Placental pericyte (primary cell): ENCODE results near the gene GLOD5. TPM values are rescaled to one million over a fixed set of nuclear protein-coding genes. Genes with fewer than 3 reads are reported as not detected.

Experiments used
- small RNA-seq: library from RNA; depleted of rRNA; stranded (forward); fragments of <200 nt; gene quantifications from one replicate; pipeline ENCODE3, GENCODE V24; 2012; ENCODE audit warnings: low replicate concordance
- total RNA-seq: library from RNA; depleted of rRNA; stranded (reverse); fragments of >200 nt; gene quantifications from 2 replicates; pipeline ENCODE4 v1.2.3, GENCODE V29; 2012

Gene GLOD5
- total RNA-seq: not detected in 2 replicates

GRCh38 chrX:48761674-48762471, at the start of gene GLOD5:
GLOD5 (plus strand) TSS chrX:48761747; CDS start chrX:48761791, 44 bp downstream.

GRCh38 chrX:48786341-48786800, 24.8 kb downstream of the GLOD5 start, which contains the start of gene GATA1:
GATA1 (plus strand) TSS chrX:48786590; CDS start chrX:48791110, 4,520 bp downstream.

GRCh38 chrX:48801280-48802088, 39.9 kb downstream of the GLOD5 start, which contains the start of gene HDAC6:
HDAC6 (plus strand) TSS chrX:48802067; CDS start chrX:48802693, 626 bp downstream.

Small RNAs within 50 kb of the gene (small RNA-seq; reads per million reads assigned to genes)
- not detected for gene RNU6-1056P
- gene RNU6-29P: 0.13 reads per million

Other genes starting within 250 kb of the GLOD5 start
- gene EBP, start 239.9 kb upstream of the GLOD5 start, total RNA-seq: 119 and 127 TPM in 2 replicates
- gene TBC1D25, start 222.0 kb upstream of the GLOD5 start, total RNA-seq: 11.8 and 12.6 TPM in 2 replicates
- gene RBM3, start 187.3 kb upstream of the GLOD5 start, total RNA-seq: 367 and 438 TPM in 2 replicates
- gene WDR13, start 164.3 kb upstream of the GLOD5 start, total RNA-seq: 88.8 and 132 TPM in 2 replicates
- 0.14 TPM in 1 of 2 replicates, not detected in the other for gene WAS, start 77.9 kb upstream of the GLOD5 start, total RNA-seq
- 4.2 and 20.0 TPM in 2 replicates for gene SUV39H1, start 65.0 kb upstream of the GLOD5 start, total RNA-seq
- not detected in 2 replicates for gene GATA1, start 24.8 kb downstream of the GLOD5 start, total RNA-seq
- gene HDAC6, start 40.3 kb downstream of the GLOD5 start, total RNA-seq: 28.0 and 37.2 TPM in 2 replicates
- 0.22 TPM in 1 of 2 replicates, not detected in the other for gene ERAS, start 64.8 kb downstream of the GLOD5 start, total RNA-seq
- gene PCSK1N, start 73.9 kb downstream of the GLOD5 start, total RNA-seq: not detected in 2 replicates
- gene TIMM17B, start 136.0 kb downstream of the GLOD5 start, total RNA-seq: 35.5 and 42.0 TPM in 2 replicates
- gene PQBP1, start 136.2 kb downstream of the GLOD5 start, total RNA-seq: 56.7 and 94.3 TPM in 2 replicates
- 23.9 and 26.1 TPM in 2 replicates for gene SLC35A2, start 149.9 kb downstream of the GLOD5 start, total RNA-seq
- gene PIM2, start 157.3 kb downstream of the GLOD5 start, total RNA-seq: 13.2 and 19.3 TPM in 2 replicates
- 34.6 and 58.4 TPM in 2 replicates for gene OTUD5, start 195.9 kb downstream of the GLOD5 start, total RNA-seq
- under 0.01 and 0.14 TPM in 2 replicates for gene KCND1, start 210.1 kb downstream of the GLOD5 start, total RNA-seq
- 16.6 and 23.6 TPM in 2 replicates for gene GRIPAP1, start 240.5 kb downstream of the GLOD5 start, total RNA-seq